IMR-90 (cell line): ENCODE results near the gene YPEL2. TPM values are rescaled to one million over a fixed set of nuclear protein-coding genes. Genes with fewer than 3 reads are reported as not detected.

ENCODE experiments used
- ATAC-seq: fragments of 200-7000 bp; cut with Tn5 transposase; 2 replicates; pipeline ENCODE4 v1.9.1; 2020; ENCODE audit warnings: low read depth, mild to moderate bottlenecking, moderate library complexity
- BruUV-seq: library from RNA; stranded (reverse); fragments of 400-500 nt; replicated peaks from 2 replicates; lab custom pipeline; 2021; lab: Mats Ljungman, UMichigan
- CTCF ChIA-PET: fragments of 300-600 bp; formaldehyde crosslinking; extraction: SDS; loops from one replicate; lab custom pipeline; 2021; ENCODE audit warnings: antibody characterized with exemption; lab: Yijun Ruan, JAX
- POLR2A ChIA-PET: fragments of 300-600 bp; sonication (Branson Sonifier 250); formaldehyde crosslinking; loops from one replicate; lab custom pipeline; 2022; ENCODE audit warnings: antibody characterized with exemption; ENCODE audit not compliant: unreplicated experiment; lab: Charles Lee
- DNase-seq: peaks from one replicate; pipeline ENCODE4 v3.0.0; 2013
- H2AFZ ChIP-seq: replicated peaks from 2 replicates; pipeline ENCODE3; 2013; ENCODE audit warnings: low read length, mild to moderate bottlenecking; ENCODE audit not compliant: poor library complexity
- H2AK5ac ChIP-seq: 2 replicates; pipeline ENCODE4 v1.6.1; 2013; ENCODE audit warnings: low read depth, low read length, inconsistent platforms
- H2AK9ac ChIP-seq: replicated peaks from 2 replicates; pipeline ENCODE3; 2013; ENCODE audit warnings: mild to moderate bottlenecking, low read depth, low read length, moderate library complexity; ENCODE audit not compliant: poor library complexity
- H2BK120ac ChIP-seq: 2 replicates; pipeline ENCODE4 v1.6.1; 2013; ENCODE audit warnings: low read depth, low read length, inconsistent platforms
- H2BK15ac ChIP-seq: 3 replicates; pipeline ENCODE4 v1.6.1; 2013; ENCODE audit warnings: low read depth, low read length, inconsistent platforms
- H2BK20ac ChIP-seq: 2 replicates; pipeline ENCODE4 v1.6.1; 2013; ENCODE audit warnings: low read depth, mild to moderate bottlenecking, inconsistent platforms, low read length, moderate library complexity
- H2BK5ac ChIP-seq: 2 replicates; pipeline ENCODE4 v1.6.1; 2013; ENCODE audit warnings: mild to moderate bottlenecking, low read depth, low read length, inconsistent platforms; ENCODE audit not compliant: poor library complexity, severe bottlenecking
- H3K14ac ChIP-seq: replicated peaks from 2 replicates; pipeline ENCODE4 v1.6.1; 2013; ENCODE audit warnings: low read depth, low read length, inconsistent platforms
- H3K18ac ChIP-seq: 2 replicates; pipeline ENCODE4 v1.6.1; 2013; ENCODE audit warnings: low read depth, low read length, control low read depth
- H3K23ac ChIP-seq: 2 replicates; pipeline ENCODE4 v1.6.1; 2013; ENCODE audit warnings: low read depth, low read length, inconsistent platforms
- H3K27ac ChIP-seq: 2 replicates; pipeline ENCODE4 v1.5.1; 2013; ENCODE audit warnings: mild to moderate bottlenecking, control low read depth, low read length; ENCODE audit not compliant: insufficient read depth
- H3K27me3 ChIP-seq: 2 replicates; pipeline ENCODE4 v1.6.1; 2013; ENCODE audit warnings: low read length; ENCODE audit not compliant: control insufficient read depth, insufficient read depth
- H3K36me3 ChIP-seq: 2 replicates; pipeline ENCODE4 v1.6.1; 2013; ENCODE audit warnings: low read length, mixed read lengths; ENCODE audit not compliant: control insufficient read depth, insufficient read depth
- H3K4ac ChIP-seq: 2 replicates; pipeline ENCODE4 v1.6.1; 2013; ENCODE audit warnings: low read depth, low read length, inconsistent platforms
- H3K4me1 ChIP-seq: 2 replicates; pipeline ENCODE4 v1.6.1; 2013; ENCODE audit warnings: low read length, mixed read lengths; ENCODE audit not compliant: control insufficient read depth, insufficient read depth
- H3K4me2 ChIP-seq: 2 replicates; pipeline ENCODE4 v1.6.1; 2013; ENCODE audit warnings: low read depth, mild to moderate bottlenecking, control low read depth, low read length, moderate library complexity
- H3K4me3 ChIP-seq: 2 replicates; pipeline ENCODE4 v1.5.1; 2013; ENCODE audit warnings: low read depth, mild to moderate bottlenecking, control low read depth, low read length, moderate library complexity; ENCODE audit not compliant: insufficient read depth
- H3K56ac ChIP-seq: 2 replicates; pipeline ENCODE4 v1.6.1; 2013; ENCODE audit warnings: low read length, inconsistent platforms; ENCODE audit not compliant: insufficient read depth; ENCODE audit errors: extremely low read depth
- H3K79me1 ChIP-seq, 2 experiments: 2 replicates each; pipeline ENCODE4 v1.6.1; 2013; ENCODE audit warnings: low read length in 2 of 2, inconsistent platforms in 1 of 2, low read depth in 1 of 2
- H3K9ac ChIP-seq: 2 replicates; pipeline ENCODE4 v1.6.1; 2013; ENCODE audit warnings: low read depth, low read length, control low read depth
- H3K9me1 ChIP-seq: 2 replicates; pipeline ENCODE4 v1.6.1; 2013; ENCODE audit warnings: low read length, inconsistent platforms; ENCODE audit not compliant: insufficient read depth
- H3K9me3 ChIP-seq: 2 replicates; pipeline ENCODE4 v1.6.1; 2013; ENCODE audit warnings: low read length; ENCODE audit not compliant: control insufficient read depth, insufficient read depth
- H4K20me1 ChIP-seq: 2 replicates; pipeline ENCODE4 v1.6.1; 2013; ENCODE audit warnings: low read length, inconsistent platforms; ENCODE audit not compliant: insufficient read depth
- H4K5ac ChIP-seq: 2 replicates; pipeline ENCODE4 v1.6.1; 2013; ENCODE audit warnings: mild to moderate bottlenecking, low read depth, low read length, control low read depth
- H4K8ac ChIP-seq, 2 experiments: 2 replicates each; pipeline ENCODE4 v1.6.1; 2013; ENCODE audit warnings: low read depth in 2 of 2, low read length in 2 of 2, control low read depth in 1 of 2, inconsistent platforms in 1 of 2
- H4K91ac ChIP-seq: 2 replicates; pipeline ENCODE4 v1.6.1; 2013; ENCODE audit warnings: low read depth, low read length, inconsistent platforms; ENCODE audit not compliant: insufficient read depth
- BHLHE40 ChIP-seq: fragments of 150-350 bp; IDR thresholded peaks from 2 replicates; pipeline ENCODE4 v1.6.1; 2016; ENCODE audit warnings: mild to moderate bottlenecking, low read depth, low read length
- CEBPB ChIP-seq: IDR thresholded peaks from 2 replicates; pipeline ENCODE4 v1.6.1; 2012; ENCODE audit warnings: low read depth, low read length, improper control_type of control experiment
- CHD1 ChIP-seq: IDR thresholded peaks from 2 replicates; pipeline ENCODE4 v1.6.1; 2012; ENCODE audit warnings: low read depth, low read length, improper control_type of control experiment
- ELK1 ChIP-seq: fragments of 150-350 bp; IDR thresholded peaks from 2 replicates; pipeline ENCODE4 v1.6.1; 2016; ENCODE audit warnings: low read depth, mild to moderate bottlenecking, low read length, moderate library complexity, borderline replicate concordance
- FOS ChIP-seq: fragments of 150-350 bp; IDR thresholded peaks from 2 replicates; pipeline ENCODE4 v1.6.1; 2016; ENCODE audit warnings: low read depth, low read length
- MAFK ChIP-seq: IDR thresholded peaks from 2 replicates; pipeline ENCODE4 v1.6.1; 2012; ENCODE audit warnings: low read depth, low read length, improper control_type of control experiment
- MAZ ChIP-seq: IDR thresholded peaks from 2 replicates; pipeline ENCODE4 v1.6.1; 2012; ENCODE audit warnings: low read depth, mild to moderate bottlenecking, low read length, improper control_type of control experiment, moderate library complexity, borderline replicate concordance
- MXI1 ChIP-seq: IDR thresholded peaks from 2 replicates; pipeline ENCODE4 v1.6.1; 2012; ENCODE audit warnings: low read depth, mild to moderate bottlenecking, low read length, moderate library complexity, borderline replicate concordance
- POLR2A ChIP-seq: IDR thresholded peaks from 2 replicates; pipeline ENCODE4 v1.6.1; 2012; ENCODE audit warnings: mild to moderate bottlenecking, low read depth, low read length
- RAD21 ChIP-seq: IDR thresholded peaks from 2 replicates; pipeline ENCODE4 v1.6.1; 2012; ENCODE audit warnings: low read length, improper control_type of control experiment
- RCOR1 ChIP-seq: IDR thresholded peaks from 2 replicates; pipeline ENCODE4 v1.6.1; 2012; ENCODE audit warnings: mild to moderate bottlenecking, low read length, improper control_type of control experiment; ENCODE audit not compliant: insufficient replicate concordance
- RFX5 ChIP-seq: IDR thresholded peaks from 2 replicates; pipeline ENCODE4 v1.8.0; 2012; ENCODE audit warnings: low read depth, mild to moderate bottlenecking, low read length, moderate library complexity
- SMC3 ChIP-seq: fragments of 150-350 bp; IDR thresholded peaks from 2 replicates; pipeline ENCODE4 v1.6.1; 2016; ENCODE audit warnings: low read depth, mild to moderate bottlenecking, antibody characterized with exemption, low read length, moderate library complexity
- WGBS, 2 experiments: methylation state at CpG; one replicate each; pipeline versions ENCODE4 v1.1.5 to v1.1.7; 2013; ENCODE audit warnings: missing lambda C conversion rate in 2 of 2; ENCODE audit not compliant: insufficient read length in 1 of 2; ENCODE audit errors: extremely low coverage in 2 of 2; 5-methylcytosine and 5-hydroxymethylcytosine counted together
- dilution Hi-C: fragments of 300-500 bp; cut with HindIII; formaldehyde crosslinking; loops from one replicate; pipeline ENCODE4 v1.14.3; 2018; ENCODE audit warnings: low sequenced_read_pairs; ENCODE audit not compliant: unreplicated experiment
- in situ Hi-C: fragments of 300-500 bp; cut with MboI; formaldehyde crosslinking; loops from 3 replicates; pipeline ENCODE4 v1.14.3; 2019; ENCODE audit warnings: low sequenced_read_pairs, inconsistent platforms, mixed read lengths
- intact Hi-C: fragments of 100-400 bp; cut with micrococcal nuclease; formaldehyde crosslinking; loops from 2 replicates; pipeline ENCODE4 v1.10.0; 2022
- polyA plus RNA-seq, 3 experiments: library from polyadenylated mRNA; depleted of rRNA; stranded (reverse); fragments of >200 nt; gene quantifications; 2 replicates each; pipeline ENCODE4 v1.2.3, GENCODE V29; 2012; ENCODE audit warnings: low replicate concordance in 1 of 3
- total RNA-seq: library from RNA; depleted of rRNA; stranded (reverse); fragments of >200 nt; gene quantifications from 2 replicates; pipeline ENCODE4 v1.2.3, GENCODE V29; 2012
- TF ChIP-seq, protein P1 (sequence below): conservative IDR thresholded peaks from 2 replicates; pipeline ENCODE4 v1.5.1; 2012; ENCODE audit warnings: mild to moderate bottlenecking, low read depth, low read length, improper control_type of control experiment
- TF ChIP-seq, protein P2 (sequence below): fragments of 150-350 bp; IDR thresholded peaks from 2 replicates; pipeline ENCODE4 v1.6.1; 2017; ENCODE audit warnings: mild to moderate bottlenecking, antibody characterized with exemption, low read length, low read depth

The YPEL2 gene
- total and polyA plus RNA-seq, 2 of the 4 experiments (the other 2 are of a cell fraction) = 2.3 to 3.4 TPM

DNA sequence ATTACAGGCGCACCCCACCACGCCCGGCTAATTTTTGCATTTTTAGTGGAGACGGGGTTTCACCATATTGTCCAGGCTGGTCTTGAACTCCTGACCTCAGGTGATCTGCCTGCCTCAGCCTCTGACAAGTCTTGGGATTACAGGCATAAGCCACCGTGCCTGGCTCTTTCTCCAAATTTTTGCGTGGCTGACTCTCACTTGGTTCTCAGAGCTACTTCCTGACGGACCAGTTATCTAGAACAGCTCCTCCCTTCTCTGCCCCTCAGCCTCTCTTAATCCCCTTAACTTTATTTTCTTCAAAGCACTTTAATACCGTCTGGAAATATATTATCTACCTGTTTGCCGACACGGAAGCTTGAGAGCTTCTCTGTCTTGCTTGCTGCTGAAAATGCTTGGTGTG lies 4.2 kb downstream of the YPEL2 start:
- Histone ChIP-seq H3K79me1 (peaks cover 3 to 16% of the 10 kb centered on the region in 2 experiments; a peak in 1 of 4 replicates), H3K4me2 (no peak overlapping the region), H3K4me3 (no peak overlapping the region), H4K91ac (no peak overlapping the region), H2BK5ac (no peak overlapping the region), H3K9ac (no peak overlapping the region), H3K23ac (no peak overlapping the region), H2AFZ (no peak overlapping the region), H3K14ac (no peak overlapping the region), H4K5ac (no peak overlapping the region), H2AK9ac (no peak overlapping the region), H2BK20ac (no peak overlapping the region), H3K36me3 (no peaks in the 10 kb centered on the region), H3K9me1 (peaks cover 4% of the 10 kb centered on the region; the same call in 1 of the 2 replicates), H3K4ac (no peak overlapping the region), H3K4me1 (peaks cover 4% of the 10 kb centered on the region), H3K27me3 (peaks cover 27% of the 10 kb centered on the region), H3K18ac (no peak overlapping the region), H3K9me3 (no peaks in the 10 kb centered on the region), H3K56ac (no peak overlapping the region), H4K20me1 (peaks cover 12% of the 10 kb centered on the region; the same call in 1 of the 2 replicates), H4K8ac (no peak overlapping the region), H2AK5ac (no peak overlapping the region), H2BK15ac (no peak overlapping the region), H2BK120ac (no peak overlapping the region), H3K27ac (no peak overlapping the region)
- ATAC-seq (no peak), DNase-seq (no peak)
- no peak for TF ChIP-seq POLR2A
- no peak for TF ChIP-seq SMC3
- TF ChIP-seq FOS = no peak
- no peak for TF ChIP-seq CEBPB
- no peak for TF ChIP-seq CHD1
- TF ChIP-seq RFX5 = no peak
- TF ChIP-seq ELK1 = no peak
- TF ChIP-seq MXI1 = no peak
- TF ChIP-seq MAZ = no peak
- TF ChIP-seq, protein P1, sequence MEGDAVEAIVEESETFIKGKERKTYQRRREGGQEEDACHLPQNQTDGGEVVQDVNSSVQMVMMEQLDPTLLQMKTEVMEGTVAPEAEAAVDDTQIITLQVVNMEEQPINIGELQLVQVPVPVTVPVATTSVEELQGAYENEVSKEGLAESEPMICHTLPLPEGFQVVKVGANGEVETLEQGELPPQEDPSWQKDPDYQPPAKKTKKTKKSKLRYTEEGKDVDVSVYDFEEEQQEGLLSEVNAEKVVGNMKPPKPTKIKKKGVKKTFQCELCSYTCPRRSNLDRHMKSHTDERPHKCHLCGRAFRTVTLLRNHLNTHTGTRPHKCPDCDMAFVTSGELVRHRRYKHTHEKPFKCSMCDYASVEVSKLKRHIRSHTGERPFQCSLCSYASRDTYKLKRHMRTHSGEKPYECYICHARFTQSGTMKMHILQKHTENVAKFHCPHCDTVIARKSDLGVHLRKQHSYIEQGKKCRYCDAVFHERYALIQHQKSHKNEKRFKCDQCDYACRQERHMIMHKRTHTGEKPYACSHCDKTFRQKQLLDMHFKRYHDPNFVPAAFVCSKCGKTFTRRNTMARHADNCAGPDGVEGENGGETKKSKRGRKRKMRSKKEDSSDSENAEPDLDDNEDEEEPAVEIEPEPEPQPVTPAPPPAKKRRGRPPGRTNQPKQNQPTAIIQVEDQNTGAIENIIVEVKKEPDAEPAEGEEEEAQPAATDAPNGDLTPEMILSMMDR = no peak
- TF ChIP-seq RAD21 = no peak
- no peak for TF ChIP-seq BHLHE40
- TF ChIP-seq RCOR1 = no peak
- TF ChIP-seq MAFK = no peak
- TF ChIP-seq, protein P2, sequence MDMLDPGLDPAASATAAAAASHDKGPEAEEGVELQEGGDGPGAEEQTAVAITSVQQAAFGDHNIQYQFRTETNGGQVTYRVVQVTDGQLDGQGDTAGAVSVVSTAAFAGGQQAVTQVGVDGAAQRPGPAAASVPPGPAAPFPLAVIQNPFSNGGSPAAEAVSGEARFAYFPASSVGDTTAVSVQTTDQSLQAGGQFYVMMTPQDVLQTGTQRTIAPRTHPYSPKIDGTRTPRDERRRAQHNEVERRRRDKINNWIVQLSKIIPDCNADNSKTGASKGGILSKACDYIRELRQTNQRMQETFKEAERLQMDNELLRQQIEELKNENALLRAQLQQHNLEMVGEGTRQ = no peak
- BruUV-seq = no TSS peak
- WGBS, 2 experiments = 95% methylated on average over 7 of the region's 10 CpGs; no CpG with 5 or more reads in 1 of the 2 experiments
- in situ Hi-C loops (no loop called here), dilution Hi-C loops (no loop called here), intact Hi-C loops (no loop called here)
- POLR2A ChIA-PET = no interaction called here
- CTCF ChIA-PET = no interaction called here
